Esophagus muscularis mucosa (tissue), 4 donors: ENCODE results near the gene SBK3. TPM values are rescaled to one million over a fixed set of nuclear protein-coding genes. Genes with fewer than 3 reads are reported as not detected.

Source experiments
- DNase-seq: peaks from one replicate; pipeline ENCODE4 v3.0.0-alpha.2; 2017; ENCODE audit errors: extremely low spot score
- H3K27ac ChIP-seq, 4 donors: fragments of 200-600 bp; sonication (generic); replicated peaks in 1 of 4; 1 replicate in 3 of 4; 2 replicates in 1 of 4; pipeline ENCODE4 v1.5.1; 2016 to 2019; ENCODE audit warnings: mild to moderate bottlenecking in 1 of 4
- H3K27me3 ChIP-seq, 4 donors: fragments of 200-600 bp; sonication (generic); one replicate each; pipeline versions ENCODE4 v1.5.1 to v1.6.0; 2016 to 2019
- H3K36me3 ChIP-seq, 4 donors: fragments of 200-600 bp; sonication (generic); one replicate each; pipeline ENCODE4 v1.5.1; 2016 to 2019
- H3K4me1 ChIP-seq, 4 donors: fragments of 200-600 bp; sonication (generic); one replicate each; pipeline ENCODE4 v1.5.1; 2016 to 2019
- H3K4me3 ChIP-seq, 4 donors: fragments of 200-600 bp; sonication (generic); 1 replicate in 2 of 4; 2 replicates in 2 of 4; pipeline ENCODE4 v1.5.1; 2016 to 2019; ENCODE audit warnings: mild to moderate bottlenecking in 4 of 4, moderate library complexity in 1 of 4
- H3K9me3 ChIP-seq, 4 donors: fragments of 200-600 bp; sonication (generic); 1 replicate in 3 of 4; 2 replicates in 1 of 4; pipeline ENCODE4 v1.5.1; 2016 to 2019
- CTCF ChIP-seq, 3 experiments: fragments of 200-600 bp in 2 of 3; fragments of 450-650 bp in 1 of 3; sonication (generic) in 2 of 3; IDR thresholded peaks; one replicate each; pipeline ENCODE4 v1.5.1; 2017 to 2019; ENCODE audit warnings: antibody characterized with exemption in 3 of 3, mild to moderate bottlenecking in 2 of 3, moderate library complexity in 1 of 3
- EP300 ChIP-seq: sonication (generic); formaldehyde crosslinking; IDR thresholded peaks from one replicate; pipeline ENCODE4 v1.6.1; 2017; ENCODE audit warnings: antibody characterized with exemption
- POLR2A ChIP-seq: fragments of 450-650 bp; IDR thresholded peaks from one replicate; pipeline ENCODE4 v1.6.1; 2017; ENCODE audit warnings: antibody characterized with exemption, moderate library complexity, mild to moderate bottlenecking, low read depth
- POLR2AphosphoS5 ChIP-seq, 2 donors: sonication (generic); formaldehyde crosslinking; IDR thresholded peaks; one replicate each; pipeline ENCODE4 v1.6.1; 2017; ENCODE audit warnings: antibody characterized with exemption in 2 of 2
- WGBS: methylation state at CpG from one replicate; pipeline ENCODE4 v1.1.5; 2018; 5-methylcytosine and 5-hydroxymethylcytosine counted together
- intact Hi-C: fragments of 100-400 bp; cut with DNase I; formaldehyde crosslinking; loops from one replicate; pipeline ENCODE4 v1.15.1; 2023
- total RNA-seq, 4 donors: library from RNA; depleted of rRNA; stranded (reverse); fragments of >200 nt; gene quantifications; one replicate each; pipeline versions ENCODE4 v1.1.0 to v1.2.1, GENCODE V29; 2016

SBK3 gene
- total RNA-seq, 4 donors from 2014 or later = 0.83 to 1.5 (median 1.5) TPM; not detected in 1

- intact Hi-C loops = no loop called here
- 45% methylated on average over 13 of the region's 38 CpGs for WGBS
- Histone ChIP-seq H3K36me3 (peaks cover 0 to 4% (median 2%) of the 10 kb centered on the region in 4 donors), H3K4me1 (peaks cover 16 to 76% (median 61%) of the 10 kb centered on the region in 4 donors), H3K27me3 (peaks cover 0 to 3% (median 0%) of the 10 kb centered on the region in 4 donors), H3K9me3 (no peaks in the 10 kb centered on the region), H3K27ac (peak overlapping the region; percentile 72 to 98 (median 96)), H3K4me3 (peak overlapping the region; percentile 20 to 50 (median 32))
- DNase-seq = no peak
- TF ChIP-seq EP300 (no peak), POLR2A (no peak), CTCF (IDR thresholded peaks at IDR 0.05) (no peak), POLR2AphosphoS5 (IDR thresholded peaks at IDR 0.05) (no peak)
Observed at GRCh38 chr19:55493645-55494171, 51.6 kb downstream of the SBK3 start.

DNA sequence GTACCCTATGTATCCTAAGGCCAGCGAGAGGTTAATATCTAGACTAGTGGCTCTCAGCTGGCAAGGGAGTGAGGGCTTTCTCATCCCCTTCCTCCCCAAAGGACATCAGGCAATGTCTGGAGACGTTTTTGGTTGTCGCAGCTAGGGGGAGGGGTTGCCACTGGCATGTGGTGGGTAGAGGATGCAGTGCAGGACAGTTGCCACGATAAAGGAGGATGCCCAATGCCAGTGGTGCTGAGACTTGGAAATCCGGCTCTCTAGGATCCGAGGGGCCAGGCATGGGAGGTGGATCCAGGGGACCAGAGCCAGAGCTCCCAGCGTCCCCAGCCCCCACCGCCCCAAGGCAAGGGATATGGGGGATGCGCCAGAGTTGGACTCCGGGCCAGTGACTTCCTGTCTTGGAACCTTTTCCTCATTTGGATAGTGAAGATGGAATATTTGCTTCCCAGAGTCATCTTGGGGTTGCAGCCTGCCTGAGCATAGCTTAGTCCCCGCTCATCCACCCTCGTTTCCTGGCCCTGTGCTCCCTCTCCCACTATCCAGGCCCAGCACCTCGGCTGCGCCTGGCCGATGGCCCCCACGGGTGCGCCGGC is 52.2 kb downstream of the SBK3 start:
- no peaks in the 10 kb centered on the region for H3K9me3 ChIP-seq
- no peak for DNase-seq
- intact Hi-C loops = no loop called here
- H3K27me3 ChIP-seq = peaks cover 0 to 1% (median 0%) of the 10 kb centered on the region in 4 donors
- 34% methylated on average over 7 of the region's 18 CpGs for WGBS
- no peak for TF ChIP-seq CTCF (IDR thresholded peaks at IDR 0.05)
- TF ChIP-seq POLR2AphosphoS5 (IDR thresholded peaks at IDR 0.05) = peak in 1 of 2 donors; percentile 14
- peaks cover 20 to 76% (median 64%) of the 10 kb centered on the region in 4 donors for H3K4me1 ChIP-seq
- peak overlapping the region; percentile 72 to 98 (median 96) for H3K27ac ChIP-seq
- peak overlapping the region; percentile 20 to 50 (median 32) for H3K4me3 ChIP-seq
- peaks cover 0 to 4% (median 2%) of the 10 kb centered on the region in 4 donors for H3K36me3 ChIP-seq

DNA sequence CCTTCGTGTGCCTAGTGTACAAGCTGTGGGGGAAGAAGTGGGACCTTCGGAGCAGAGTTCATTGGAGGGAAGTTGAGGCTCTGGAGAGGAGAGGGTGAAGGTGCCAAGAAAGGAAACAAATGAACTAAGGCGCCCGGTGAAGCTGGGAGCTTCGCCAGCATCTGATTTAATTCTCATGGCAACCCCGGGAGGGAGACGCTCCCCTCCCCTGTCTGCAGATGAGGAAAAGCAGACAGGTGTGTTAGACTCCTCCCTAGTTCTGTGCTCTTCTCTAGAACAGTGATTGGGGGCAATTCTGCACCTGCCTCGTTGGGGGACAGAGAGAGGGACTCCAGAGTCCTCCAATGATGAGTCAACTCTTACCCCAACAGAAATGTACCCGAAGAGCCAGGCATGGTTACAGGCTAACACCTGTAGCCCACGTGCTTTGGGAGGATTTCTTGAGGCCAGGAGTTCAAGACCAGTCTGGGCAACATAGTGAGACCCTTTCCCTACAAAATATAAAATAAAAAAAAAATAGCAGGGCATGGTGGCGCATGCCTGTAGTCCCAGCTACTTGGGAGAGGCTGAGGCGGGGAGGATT is 52.9 kb downstream of the SBK3 start:
- TF ChIP-seq POLR2A (no peak), POLR2AphosphoS5 (IDR thresholded peaks at IDR 0.05) (no peak)
- intact Hi-C loops = no loop called here
- Histone ChIP-seq H3K27me3 (no peaks in the 10 kb centered on the region), H3K27ac (peak overlapping the region; percentile 93 to 98 (median 96)), H3K4me3 (no peak overlapping the region), H3K9me3 (no peaks in the 10 kb centered on the region), H3K4me1 (peaks cover 26 to 79% (median 71%) of the 10 kb centered on the region in 4 donors), H3K36me3 (peaks cover 0 to 4% (median 0%) of the 10 kb centered on the region in 4 donors)
- DNase-seq = no peak
- WGBS = 35% methylated on average over 11 of the region's 12 CpGs

GRCh38 chr19:55491546-55492360 is 53.6 kb downstream of the SBK3 start:
- no peak for TF ChIP-seq EP300
- no peak for TF ChIP-seq POLR2A
- TF ChIP-seq POLR2AphosphoS5 (IDR thresholded peaks at IDR 0.05) = no peak
- no peak for TF ChIP-seq CTCF (IDR thresholded peaks at IDR 0.05)
- Histone ChIP-seq H3K9me3 (no peaks in the 10 kb centered on the region), H3K27me3 (no peaks in the 10 kb centered on the region), H3K4me3 (no peak overlapping the region), H3K36me3 (peaks cover 0 to 4% (median 0%) of the 10 kb centered on the region in 4 donors), H3K27ac (peak overlapping the region; percentile 93 to 98 (median 96)), H3K4me1 (peaks cover 33 to 86% (median 78%) of the 10 kb centered on the region in 4 donors)
- DNase-seq = no peak
- intact Hi-C loops = no loop called here
- 66% methylated on average over 20 of the region's 24 CpGs for WGBS

Other genes with a start within 250 kb of the SBK3 start
- gene TMEM150B, start 220.2 kb downstream of the SBK3 start, total RNA-seq = 1 to 10 TPM in 3 of 4 donors, under 1 TPM in 1; 0.83 to 5.2 (median 2.7) TPM
- 1 to 10 TPM; 5.0 to 8.7 (median 8.1) TPM for gene KMT5C, start 205.7 kb downstream of the SBK3 start, total RNA-seq
- gene COX6B2, start 190.8 kb downstream of the SBK3 start, total RNA-seq = under 1 TPM in 1 of 4 donors, not detected in 3; 0.19 TPM
- gene GARIN5B, start 182.3 kb downstream of the SBK3 start, total RNA-seq = not detected
- gene IL11, start 175.1 kb downstream of the SBK3 start, total RNA-seq = under 1 TPM in 2 of 4 donors, not detected in 2; 0.33 to 0.34 TPM
- not detected for gene TMEM190, start 168.7 kb downstream of the SBK3 start, total RNA-seq
- 1 to 10 TPM in 2 of 4 donors, under 1 TPM in 2; 0.83 to 7.5 (median 1.00) TPM for gene TMEM238, start 161.3 kb downstream of the SBK3 start, total RNA-seq
- 100 to 1,000 TPM; 263 to 419 (median 369) TPM for gene RPL28, start 159.6 kb downstream of the SBK3 start, total RNA-seq
- 10 to 100 TPM in 3 of 4 donors, 1 to 10 TPM in 1; 9.1 to 37.9 (median 22.0) TPM for gene UBE2S, start 137.8 kb downstream of the SBK3 start, total RNA-seq
- under 1 TPM in 2 of 4 donors, not detected in 2; under 0.01 to 0.13 TPM for gene SHISA7, start 102.2 kb downstream of the SBK3 start, total RNA-seq
- 100 to 1,000 TPM in 1 of 4 donors, 10 to 100 TPM in 3; 66.8 to 104 (median 77.7) TPM for gene ISOC2, start 83.9 kb downstream of the SBK3 start, total RNA-seq
- gene C19orf85, start 80.8 kb downstream of the SBK3 start, total RNA-seq = not detected
- gene ZNF628, start 68.9 kb downstream of the SBK3 start, total RNA-seq = 10 to 100 TPM in 3 of 4 donors, 1 to 10 TPM in 1; 5.1 to 16.6 (median 11.9) TPM
- gene NAT14, start 60.4 kb downstream of the SBK3 start, total RNA-seq = 10 to 100 TPM in 3 of 4 donors, 1 to 10 TPM in 1; 5.8 to 14.2 (median 10.2) TPM
- gene SSC5D, start 57.1 kb downstream of the SBK3 start, total RNA-seq = 10 to 100 TPM in 3 of 4 donors, 1 to 10 TPM in 1; 9.5 to 41.2 (median 14.6) TPM
- not detected for gene SBK2, start 8.4 kb downstream of the SBK3 start, total RNA-seq
- gene ZNF579, start 35.3 kb upstream of the SBK3 start, total RNA-seq = 10 to 100 TPM in 1 of 4 donors, 1 to 10 TPM in 3; 4.2 to 11.1 (median 8.1) TPM
- 10 to 100 TPM in 2 of 4 donors, 1 to 10 TPM in 2; 8.3 to 17.3 (median 11.4) TPM for gene FIZ1, start 54.0 kb upstream of the SBK3 start, total RNA-seq
- 10 to 100 TPM; 20.5 to 36.2 (median 27.9) TPM for gene ZNF524, start 54.7 kb upstream of the SBK3 start, total RNA-seq
- 10 to 100 TPM in 2 of 4 donors, 1 to 10 TPM in 2; 7.5 to 15.4 (median 10.2) TPM for gene ZNF865, start 60.1 kb upstream of the SBK3 start, total RNA-seq
- 1 to 10 TPM; 2.5 to 6.3 (median 4.0) TPM for gene ZNF784, start 79.0 kb upstream of the SBK3 start, total RNA-seq
- 10 to 100 TPM; 38.3 to 66.8 (median 43.1) TPM for gene ZNF580, start 95.5 kb upstream of the SBK3 start, total RNA-seq
- gene ZNF581, start 98.1 kb upstream of the SBK3 start, total RNA-seq = 10 to 100 TPM; 13.3 to 26.6 (median 18.2) TPM
- 10 to 100 TPM in 3 of 4 donors, 1 to 10 TPM in 1; 9.4 to 22.0 (median 19.2) TPM for gene CCDC106, start 102.7 kb upstream of the SBK3 start, total RNA-seq
- gene U2AF2, start 109.5 kb upstream of the SBK3 start, total RNA-seq = 100 to 1,000 TPM in 2 of 4 donors, 10 to 100 TPM in 2; 80.4 to 122 (median 104) TPM
- gene EPN1, start 129.7 kb upstream of the SBK3 start, total RNA-seq = 100 to 1,000 TPM in 2 of 4 donors, 10 to 100 TPM in 2; 30.7 to 176 (median 104) TPM
- gene NLRP9, start 192.9 kb upstream of the SBK3 start, total RNA-seq = not detected
- gene RFPL4A, start 213.6 kb upstream of the SBK3 start, total RNA-seq = not detected
- gene RFPL4AL1, start 223.6 kb upstream of the SBK3 start, total RNA-seq = not detected